HG02623 (cell line): ENCODE measurements around the gene SLC48A1.

ENCODE experiments used
- ATAC-seq: cut with Tn5 transposase; IDR thresholded peaks from one replicate; pipeline ENCODE4 v1.9.1; 2021; ENCODE audit warnings: moderate library complexity; ENCODE audit not compliant: unreplicated experiment

The SLC48A1 gene

DNA sequence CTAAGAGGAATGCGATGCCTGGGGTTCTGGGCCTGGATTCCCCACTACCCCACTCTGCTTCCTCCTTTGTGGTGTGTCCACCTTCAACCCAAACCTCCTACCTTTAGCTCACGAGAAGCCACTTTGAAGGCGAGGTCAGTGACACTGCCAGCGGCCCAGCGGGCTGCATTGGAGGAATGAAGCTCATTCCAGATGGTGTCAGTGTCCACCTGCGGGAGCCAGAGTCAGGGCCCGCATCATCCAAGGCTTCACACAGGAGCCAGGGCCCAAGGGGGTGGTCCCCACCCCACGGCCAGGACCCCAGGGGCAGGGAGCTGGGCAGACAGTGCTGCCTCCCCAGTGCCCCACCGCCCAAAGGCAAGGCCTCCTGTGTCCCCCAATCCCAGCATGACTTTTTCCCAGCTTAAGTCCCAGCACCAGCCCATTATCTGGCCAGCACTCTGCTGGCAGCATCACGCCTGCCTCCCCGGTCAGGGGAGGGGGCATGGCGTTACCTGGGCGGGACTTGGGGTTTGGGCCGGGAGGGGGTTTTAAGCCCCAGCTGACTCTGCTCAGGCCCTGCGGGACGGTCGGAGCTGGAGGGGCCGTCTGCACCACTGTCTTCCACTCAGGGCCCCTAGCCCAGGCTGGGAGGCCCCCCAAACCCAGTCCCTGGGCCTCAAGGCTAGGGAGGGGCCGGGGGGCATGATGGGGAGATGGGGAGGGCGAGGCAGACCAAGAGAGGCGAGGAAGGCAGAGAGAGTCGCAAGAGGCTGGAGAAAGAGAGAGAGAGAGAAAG lies 16.9 kb downstream of the SLC48A1 start:
- no peak for ATAC-seq

DNA sequence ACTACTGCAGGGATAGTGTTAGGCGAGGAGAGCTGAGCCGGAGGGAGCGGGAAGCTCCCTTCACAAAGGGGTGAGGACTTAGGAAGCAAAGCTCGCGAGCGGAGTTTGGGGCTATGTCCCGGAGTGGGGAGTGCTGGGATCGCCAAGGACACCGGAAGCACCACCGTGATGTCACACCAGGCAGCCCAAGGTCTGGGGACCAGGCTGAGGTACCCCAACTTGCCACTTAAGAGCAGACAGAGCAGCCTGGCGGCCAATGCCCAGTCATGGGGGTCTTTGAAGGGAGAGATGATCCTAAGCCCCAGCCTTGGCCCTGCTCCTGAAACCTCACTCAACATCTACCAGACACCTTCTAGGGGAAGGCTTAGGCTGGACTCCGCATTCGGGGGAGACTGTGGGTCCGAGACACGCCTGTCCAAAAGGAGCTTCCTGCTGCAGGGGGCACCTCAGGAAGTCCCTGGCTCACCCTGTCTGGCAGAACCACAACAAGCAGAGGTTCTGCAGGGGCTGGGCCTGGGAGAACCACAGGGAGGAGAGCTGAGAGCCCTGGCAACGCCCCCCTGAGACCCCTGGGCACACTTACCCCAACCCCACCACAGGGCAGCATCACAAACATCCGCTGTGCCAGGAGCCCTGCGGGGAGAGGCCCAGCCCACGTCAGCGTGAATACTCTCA lies 17.8 kb downstream of the SLC48A1 start:
- ATAC-seq: no peak

DNA sequence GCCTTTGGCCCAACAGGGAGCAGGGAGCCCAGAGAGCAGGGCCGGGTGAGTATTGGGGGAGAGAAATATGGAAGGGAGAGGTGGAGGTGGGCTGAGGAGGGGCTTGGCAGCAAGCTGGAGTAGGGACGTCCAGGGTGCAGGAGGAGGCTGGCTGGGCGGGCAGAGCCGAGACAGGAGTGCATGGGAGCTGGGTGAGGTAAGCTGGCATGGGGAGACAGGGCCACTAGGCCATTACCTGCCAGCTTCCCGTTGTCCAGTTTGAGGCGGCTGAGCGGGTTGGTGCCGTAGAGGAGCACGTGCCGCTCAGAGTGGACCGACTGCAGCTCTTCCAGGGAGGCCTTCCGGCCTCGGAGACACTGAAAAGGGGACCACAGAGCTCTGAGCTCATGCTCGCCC lies 18.3 kb downstream of the SLC48A1 start:
- ATAC-seq: no peak

GRCh38 chr12:47791874-47792273 lies 18.8 kb downstream of the SLC48A1 start:
- no peak for ATAC-seq

GRCh38 chr12:47793015-47793681 lies 20.1 kb downstream of the SLC48A1 start:
- no peak for ATAC-seq

- no peak for ATAC-seq
These were observed 21.6 kb downstream of the SLC48A1 start for GRCh38 chr12:47794679-47795078.

DNA sequence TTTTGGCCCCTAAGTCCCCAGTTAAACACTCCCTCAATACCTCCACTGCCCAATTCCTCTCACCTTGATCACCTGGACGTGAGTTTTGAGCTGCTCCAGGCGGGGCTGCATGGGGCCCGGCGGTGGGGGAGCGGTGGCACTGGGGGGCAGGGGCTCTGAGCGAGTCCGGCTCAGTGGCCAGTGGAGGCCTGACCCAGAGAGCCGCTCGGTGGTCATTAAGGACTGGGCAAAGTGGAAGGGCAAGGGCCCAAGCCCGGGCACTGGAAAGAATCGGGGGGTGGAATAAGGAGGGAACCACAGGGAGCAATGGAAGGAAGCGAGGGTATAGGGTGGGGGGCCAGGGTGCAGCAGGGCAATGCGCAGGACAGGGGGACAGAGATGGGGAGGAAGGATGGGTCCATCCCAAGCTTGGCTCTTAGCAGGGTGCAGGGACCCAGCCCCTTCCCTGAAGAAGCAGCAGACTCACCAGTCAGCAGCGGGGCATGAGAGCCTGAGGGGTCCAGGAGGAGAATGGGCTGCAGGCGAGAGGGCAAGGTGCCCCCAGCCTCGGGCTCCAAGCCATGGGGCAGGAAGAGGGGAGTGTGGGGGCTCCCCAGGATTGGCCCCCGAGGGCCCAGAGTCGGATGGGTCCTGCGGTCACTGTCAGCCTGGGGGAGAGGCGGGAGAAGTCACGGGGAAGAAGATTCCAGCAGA lies 22.2 kb downstream of the SLC48A1 start:
- ATAC-seq: no peak

GRCh38 chr12:47795814-47796411 lies 22.9 kb downstream of the SLC48A1 start:
- ATAC-seq: no peak

GRCh38 chr12:47797441-47797840 lies 24.4 kb downstream of the SLC48A1 start:
- ATAC-seq: no peak

- no peak for ATAC-seq
These were observed 25.4 kb downstream of the SLC48A1 start for GRCh38 chr12:47798382-47798948.

DNA sequence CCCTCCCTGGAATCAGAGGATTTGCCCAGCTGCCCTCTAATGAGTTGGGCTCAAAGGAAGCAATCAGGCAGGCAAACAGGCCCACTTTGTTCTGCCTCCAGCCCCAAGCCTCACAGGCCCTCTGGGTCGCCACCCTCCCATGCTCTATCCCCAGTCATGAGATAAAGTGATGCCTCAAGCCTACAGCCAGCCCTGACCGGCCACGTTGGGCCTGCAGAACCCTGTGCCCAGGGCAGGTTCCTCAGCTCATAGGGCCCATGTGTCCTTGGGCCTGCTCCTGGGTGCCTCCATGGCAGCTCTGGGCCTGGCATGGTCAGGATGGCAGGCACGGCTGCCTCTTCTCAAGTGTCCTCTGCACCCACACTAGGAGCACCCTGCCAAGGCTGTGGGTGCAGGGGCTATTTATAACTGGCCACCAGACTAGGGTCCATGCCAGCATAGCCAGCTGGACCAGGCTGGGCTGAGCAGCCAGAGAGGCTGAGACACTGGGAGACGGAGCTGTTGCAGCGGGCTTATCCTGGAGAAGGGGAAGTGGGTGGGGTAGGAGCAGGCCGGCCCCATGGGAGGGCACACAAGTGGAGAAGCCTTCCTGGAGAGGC lies 26.4 kb downstream of the SLC48A1 start:
- ATAC-seq: no peak

DNA sequence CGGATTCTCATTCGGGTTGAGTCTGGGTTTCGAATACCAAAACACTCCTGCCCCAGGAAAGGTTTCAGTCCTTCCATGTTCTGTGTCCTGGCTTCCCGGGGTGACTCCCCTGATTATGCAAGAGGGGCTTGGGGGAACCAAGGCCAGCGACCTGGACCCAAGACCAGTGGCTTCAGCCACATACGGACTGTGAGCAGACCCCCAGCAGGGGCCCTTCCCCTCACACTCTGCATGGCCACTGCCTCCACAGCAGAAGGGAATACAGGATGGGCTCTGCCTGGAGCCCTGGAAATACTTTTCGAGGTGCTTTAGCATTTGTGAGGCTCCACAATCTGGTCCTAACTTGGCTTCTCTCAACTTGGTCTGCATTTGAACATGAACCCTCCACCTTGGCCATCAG lies 27.5 kb downstream of the SLC48A1 start:
- no peak for ATAC-seq

DNA sequence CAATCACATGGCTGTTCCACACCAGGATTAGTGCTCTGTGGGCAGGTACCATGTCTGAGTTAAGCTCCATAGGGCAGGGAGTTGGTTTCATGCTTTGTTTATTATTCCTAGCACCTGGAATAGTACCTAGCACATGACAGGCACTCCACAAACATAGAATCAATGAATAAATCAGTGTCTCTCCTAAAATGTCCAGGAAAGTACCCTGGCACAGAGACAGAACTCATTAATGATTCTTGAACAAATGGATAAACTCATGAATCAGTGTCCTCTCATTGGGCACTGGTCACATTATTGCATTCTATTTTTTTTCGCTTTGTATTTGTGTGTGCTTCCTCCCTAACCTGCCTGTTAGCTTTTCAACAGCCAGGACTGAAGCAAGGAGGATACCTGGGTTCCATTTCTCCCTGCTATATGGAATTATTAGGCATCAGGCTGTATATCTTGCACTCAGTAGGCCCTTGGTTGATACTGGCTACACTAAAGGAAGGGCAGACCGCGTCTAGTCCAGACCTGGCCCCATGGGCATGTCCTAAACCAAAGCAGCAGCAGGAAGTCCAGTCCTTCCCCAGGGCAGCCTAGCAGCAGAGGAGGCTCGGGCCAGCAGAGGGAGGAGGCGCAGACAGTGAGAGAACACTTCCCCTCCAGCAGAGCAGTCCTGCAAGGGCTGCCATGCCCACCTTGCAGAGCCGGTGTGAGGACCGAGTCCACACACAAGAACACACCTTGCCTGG lies 28.3 kb downstream of the SLC48A1 start:
- ATAC-seq: no peak

DNA sequence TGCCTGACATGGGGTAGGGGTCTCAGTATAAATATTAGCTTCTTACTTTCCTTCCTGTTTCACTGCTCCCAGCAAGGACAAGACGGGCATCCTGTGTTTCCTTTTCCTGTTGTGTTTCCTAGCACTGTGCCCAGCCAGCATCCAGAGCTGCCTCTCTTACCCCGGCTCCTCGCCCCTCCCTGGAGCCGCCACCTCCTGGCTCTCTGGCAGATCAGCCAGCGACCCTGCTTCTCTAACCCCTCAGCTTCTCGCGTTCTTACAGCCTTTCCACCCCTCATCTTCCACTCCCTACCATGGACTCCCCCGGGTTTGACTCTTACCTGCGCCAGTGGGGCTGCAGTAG lies 28.8 kb downstream of the SLC48A1 start:
- ATAC-seq: no peak

DNA sequence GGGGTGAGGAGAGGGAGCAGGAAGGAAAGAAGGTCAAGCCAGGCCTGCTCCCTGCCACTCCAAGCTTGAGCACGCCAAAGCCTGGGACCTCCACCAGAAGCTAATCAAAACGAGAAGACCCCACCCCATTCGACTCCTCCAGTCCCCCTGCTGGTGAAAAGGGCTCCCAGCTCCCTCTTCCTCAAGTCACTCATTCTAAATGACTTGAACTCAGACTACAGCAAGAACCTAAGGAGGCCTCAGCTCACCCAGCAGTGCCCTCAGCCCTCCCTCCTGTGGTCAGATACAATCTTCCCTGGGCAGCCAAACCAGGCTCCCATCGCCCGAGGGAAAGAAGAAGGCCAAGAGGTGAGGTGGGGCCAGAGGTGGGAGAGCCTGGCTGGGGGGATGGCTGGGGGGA lies 29.3 kb downstream of the SLC48A1 start:
- ATAC-seq: no peak

DNA sequence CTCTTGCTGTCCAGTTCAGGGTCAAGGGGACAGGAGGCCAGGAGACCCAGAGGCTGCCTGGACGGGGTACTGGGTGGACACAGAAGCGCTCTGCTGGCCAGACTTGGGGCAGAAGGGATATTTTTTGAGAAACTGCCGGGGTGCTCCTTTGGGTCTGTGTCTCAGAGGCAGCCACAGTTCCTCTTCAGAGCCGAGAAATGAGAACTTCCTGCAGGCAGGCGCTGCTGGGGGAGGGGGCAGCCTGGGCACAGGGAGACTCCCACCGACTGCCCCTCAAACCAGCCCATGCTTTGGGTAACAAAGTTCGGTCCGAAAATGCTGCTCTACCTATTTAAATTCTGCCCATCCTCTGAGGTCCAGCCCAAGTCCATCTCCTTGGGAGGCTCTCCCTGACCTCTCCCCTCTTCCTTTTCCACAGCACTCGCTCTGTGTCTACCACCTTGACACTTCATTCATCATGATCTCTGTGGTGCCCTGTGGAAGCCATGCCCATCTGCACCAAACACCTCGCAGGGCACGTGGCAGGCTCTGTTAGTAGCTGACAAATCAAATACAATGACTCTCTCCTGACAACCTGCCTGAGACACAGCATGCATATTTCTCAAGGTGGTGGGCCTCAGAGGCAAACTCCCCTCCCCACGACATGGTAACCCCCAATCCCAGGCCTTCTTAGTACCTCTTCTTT lies 30.3 kb downstream of the SLC48A1 start:
- ATAC-seq: no peak

- ATAC-seq: no peak
These were observed 31.1 kb downstream of the SLC48A1 start for GRCh38 chr12:47804171-47804570.

DNA sequence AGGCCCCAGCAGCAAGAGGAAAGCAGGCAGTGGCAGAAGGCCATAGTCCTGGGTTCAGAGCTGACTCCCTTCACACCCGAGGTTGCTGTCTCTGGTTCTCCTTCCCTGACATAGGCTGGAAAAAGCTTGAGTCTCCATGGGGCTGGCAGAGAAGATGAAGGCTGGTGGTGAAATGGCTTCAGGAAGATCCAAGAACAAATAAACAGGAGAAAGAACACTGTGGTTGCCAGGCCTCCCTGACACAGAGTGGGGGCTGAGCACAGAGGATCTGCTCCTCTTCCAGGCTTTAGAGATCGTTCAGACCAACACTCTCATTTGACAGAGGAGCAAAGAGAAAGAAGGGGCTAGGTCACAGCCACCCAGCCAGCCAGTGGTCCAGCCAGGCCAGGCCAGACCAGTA lies 32.4 kb downstream of the SLC48A1 start:
- no peak for ATAC-seq

DNA sequence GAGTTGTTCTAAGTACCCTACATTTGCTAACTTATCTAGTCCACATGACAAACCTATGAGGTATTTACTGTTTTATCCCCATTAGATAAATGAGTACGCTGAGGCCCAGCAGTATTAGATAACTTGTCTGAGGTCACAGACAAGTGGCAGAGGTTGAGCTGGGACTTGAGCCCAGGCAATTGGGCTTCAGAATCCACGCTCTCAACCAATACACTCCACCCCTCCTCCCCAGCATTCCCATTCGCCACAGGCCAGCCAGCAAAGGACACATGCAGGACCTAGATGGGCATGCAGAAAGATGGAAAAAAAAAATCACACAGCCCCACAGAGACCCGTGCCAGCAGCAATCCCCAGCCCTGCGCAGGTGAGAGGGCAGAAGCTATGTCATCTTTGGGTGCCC lies 34.3 kb downstream of the SLC48A1 start:
- no peak for ATAC-seq
